OCI-M2 (cell line): ENCODE measurements around the gene NUDCD3.

ENCODE experiments used
- DNase-seq: peaks from one replicate; lab custom pipeline; 2025; ENCODE audit not compliant: unreplicated experiment; lab: John Stamatoyannopoulos, UW

Gene NUDCD3

DNA sequence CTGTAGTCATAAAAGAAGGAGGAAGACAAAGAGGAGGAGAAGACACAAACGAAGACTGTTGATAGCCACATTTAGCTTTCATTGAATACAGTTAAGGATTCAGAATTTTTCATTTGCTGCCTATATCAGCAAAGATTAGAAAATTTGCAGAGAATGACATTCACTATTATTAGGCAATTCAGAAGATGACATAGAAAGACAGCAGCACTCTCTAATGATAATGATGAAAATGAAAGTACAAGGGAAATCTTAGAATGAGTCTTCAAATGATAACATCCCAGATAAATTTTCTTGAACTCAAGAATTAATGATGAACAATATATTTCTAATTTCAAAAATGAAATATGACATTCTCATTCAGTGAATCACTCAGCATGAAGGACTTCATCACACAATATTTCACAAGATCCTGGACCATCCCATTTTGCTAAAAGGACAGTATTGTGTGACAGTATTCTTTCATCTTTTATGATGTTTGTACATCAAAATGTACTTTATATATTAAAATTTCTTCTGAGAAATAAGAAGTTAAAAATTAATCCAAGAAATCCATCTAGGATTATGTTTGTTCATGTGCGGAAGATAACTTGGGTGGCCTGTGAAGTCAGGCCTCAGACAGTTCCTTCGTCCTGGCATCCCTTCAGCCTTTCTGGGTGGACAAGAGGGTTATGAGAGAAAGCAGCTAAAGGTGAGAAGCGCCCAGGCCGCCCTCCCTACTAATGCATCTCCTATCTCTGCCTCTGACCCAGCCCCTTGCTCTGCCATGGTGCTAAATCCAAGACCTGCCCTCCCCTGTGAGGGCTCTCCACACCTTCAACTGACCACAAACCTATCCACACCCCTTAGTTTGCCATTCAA is 117.7 kb downstream of the NUDCD3 start:
- DNase-seq, result no peak

DNA sequence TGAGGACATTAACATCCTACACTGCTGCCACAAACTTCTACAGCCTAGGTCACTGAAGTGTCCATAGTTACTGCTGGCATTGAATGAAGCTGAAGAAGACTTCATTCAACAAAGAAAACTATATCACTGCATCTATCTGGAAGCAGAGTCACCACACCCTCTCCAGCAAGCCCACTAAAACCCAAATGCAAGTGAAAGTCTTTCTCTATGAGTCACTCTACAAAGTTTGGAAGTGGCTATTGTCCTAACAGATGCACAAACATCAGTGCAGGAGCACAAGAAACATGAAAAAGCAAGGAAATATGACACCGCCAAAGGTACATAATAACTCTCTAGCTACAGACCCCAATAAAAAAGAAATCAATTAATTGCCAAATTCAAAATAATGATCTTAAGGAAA is 121.6 kb downstream of the NUDCD3 start:
- DNase-seq, result no peak

- DNase-seq, result no peak
Measured at GRCh38 chr7:44368455-44368854, 122.0 kb downstream of the NUDCD3 start.

- DNase-seq, result no peak
Measured at GRCh38 chr7:44367475-44368043, 122.9 kb downstream of the NUDCD3 start.

- no peak for DNase-seq
Measured at GRCh38 chr7:44366986-44367385, 123.5 kb downstream of the NUDCD3 start.

GRCh38 chr7:44353668-44354067 is 136.8 kb downstream of the NUDCD3 start:
- DNase-seq, result no peak

GRCh38 chr7:44348851-44349781 is 141.3 kb downstream of the NUDCD3 start:
- no peak for DNase-seq

GRCh38 chr7:44348300-44348699 is 142.2 kb downstream of the NUDCD3 start:
- DNase-seq, result no peak

DNA sequence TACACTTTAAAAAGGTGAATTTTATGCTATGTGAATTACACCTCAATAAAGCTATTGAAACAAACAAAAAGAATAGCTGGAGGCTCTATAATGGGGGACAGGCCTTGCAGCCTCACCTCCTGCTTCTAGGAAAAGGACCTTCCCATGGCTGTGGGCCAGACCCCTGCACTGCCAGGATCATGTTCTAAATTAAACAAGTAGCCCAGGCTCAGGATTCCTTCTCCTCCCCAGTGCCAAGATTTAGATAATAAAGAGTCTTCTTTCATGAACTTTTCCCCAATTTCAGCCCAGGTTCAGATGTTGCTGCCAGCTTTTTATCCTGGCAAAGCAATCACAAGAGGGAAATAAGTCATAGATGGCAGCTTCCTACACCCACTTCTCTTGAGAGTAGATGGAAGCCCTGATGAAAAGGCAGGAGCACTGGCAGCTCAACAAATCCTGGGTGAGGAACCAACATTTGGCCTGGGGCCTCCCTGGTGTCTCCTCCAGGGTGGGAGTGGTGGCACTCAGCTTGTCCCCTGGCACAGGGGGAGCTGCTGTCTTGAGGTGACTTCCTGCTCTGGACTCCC is 142.8 kb downstream of the NUDCD3 start:
- no peak for DNase-seq

DNA sequence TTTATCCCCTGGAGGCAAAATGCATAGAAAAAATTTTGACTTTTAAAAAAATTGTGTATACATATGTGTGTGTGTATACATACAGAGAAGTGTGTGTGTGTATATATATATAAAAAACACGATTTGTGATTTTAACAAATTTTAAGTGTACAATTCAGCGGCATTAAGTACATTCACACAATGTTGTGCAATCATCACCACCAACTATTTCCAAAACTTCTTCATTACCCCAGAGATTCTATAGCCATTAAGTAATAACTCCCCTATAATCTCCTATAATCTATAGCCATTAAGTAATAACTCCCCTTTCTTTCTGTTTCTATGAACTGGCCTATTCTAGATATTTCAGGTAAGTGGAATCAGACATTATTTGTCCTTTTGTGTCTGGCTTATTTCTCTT is 144.4 kb downstream of the NUDCD3 start:
- DNase-seq, result no peak

- DNase-seq, result no peak
Measured at GRCh38 chr7:44341401-44341800, 149.1 kb downstream of the NUDCD3 start.

DNA sequence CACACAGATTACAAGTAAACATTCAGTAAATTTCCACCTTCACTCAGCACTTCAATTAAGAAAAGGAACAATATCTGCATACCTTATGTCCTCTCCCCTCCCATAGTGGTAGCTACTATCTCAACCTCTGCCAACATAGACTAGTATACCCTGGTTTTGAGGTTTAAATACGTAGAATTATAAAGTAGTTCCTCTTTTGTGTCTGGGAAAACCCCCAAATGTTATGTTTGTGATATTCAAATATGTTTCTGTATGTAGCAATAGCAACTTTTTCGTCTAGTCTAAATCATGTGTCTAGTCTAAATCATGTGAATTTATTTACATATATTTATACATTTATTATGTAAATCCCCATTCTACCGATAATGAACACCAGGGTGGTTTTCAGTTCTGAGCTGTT is 151.9 kb downstream of the NUDCD3 start:
- DNase-seq, result no peak

GRCh38 chr7:44336491-44336890 is 154.0 kb downstream of the NUDCD3 start:
- DNase-seq, result no peak

- DNase-seq, result no peak
Measured at GRCh38 chr7:44335184-44335583, 155.3 kb downstream of the NUDCD3 start.

- DNase-seq, result no peak
Measured at GRCh38 chr7:44334734-44335097, 155.7 kb downstream of the NUDCD3 start.

DNA sequence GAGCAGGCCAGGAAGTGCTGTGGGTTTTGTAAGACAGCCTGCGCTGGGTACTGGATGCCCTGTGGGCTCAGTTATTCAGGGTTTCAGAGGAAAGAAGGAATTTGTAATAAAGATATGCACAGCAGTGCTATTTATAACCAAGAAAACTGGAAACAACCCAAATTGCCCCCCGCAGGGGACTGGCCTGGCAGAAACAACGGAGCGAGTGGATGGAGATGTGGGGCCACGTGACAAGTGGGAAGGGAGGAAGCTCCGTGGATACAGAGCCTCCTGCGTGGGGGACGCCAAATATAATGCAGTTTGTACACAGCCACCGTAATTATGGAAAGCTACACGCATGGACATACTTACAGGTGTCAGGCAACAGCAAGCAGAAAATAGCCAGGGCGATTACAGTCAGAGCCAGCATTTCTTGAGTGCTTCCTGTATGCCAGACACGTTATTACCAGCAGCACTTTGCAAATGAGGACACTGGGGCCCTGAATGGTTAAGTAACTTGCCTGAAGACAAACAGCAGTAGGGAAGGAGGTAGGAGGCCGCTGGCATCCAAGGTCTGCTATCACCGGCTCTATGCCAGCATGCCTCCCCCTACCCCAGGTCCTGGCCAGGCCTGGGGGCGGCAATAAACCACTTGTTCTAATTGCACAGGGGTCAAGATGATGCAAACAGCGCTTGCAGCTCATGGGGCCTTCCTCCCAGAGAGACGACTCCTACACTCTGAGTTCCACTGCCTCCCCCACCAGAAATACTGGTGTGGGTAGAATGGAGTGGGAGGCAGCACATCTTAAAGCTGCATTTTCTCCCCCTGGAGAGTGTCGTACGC is 156.3 kb downstream of the NUDCD3 start:
- no peak for DNase-seq

DNA sequence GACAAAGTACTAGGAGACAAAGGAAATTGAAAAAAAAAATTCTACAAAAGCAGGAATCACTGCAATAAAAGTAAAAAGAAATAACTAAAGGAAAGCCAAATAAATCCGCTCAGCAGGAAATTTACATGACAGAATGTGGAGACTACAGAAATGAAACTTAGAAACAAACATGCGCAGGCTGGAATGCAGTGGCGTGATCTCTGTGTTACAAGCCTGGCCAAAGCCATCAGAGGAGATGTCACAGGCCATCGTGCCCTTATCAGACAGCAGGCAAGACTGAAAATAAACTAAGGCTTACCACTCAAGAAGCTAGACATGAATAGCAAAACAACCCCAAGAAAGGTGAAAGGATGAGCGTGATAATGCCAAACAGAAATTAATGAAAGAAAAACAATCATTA is 158.8 kb downstream of the NUDCD3 start:
- DNase-seq, result no peak

- no peak for DNase-seq
Measured at GRCh38 chr7:44330331-44330730, 160.1 kb downstream of the NUDCD3 start.

GRCh38 chr7:44329888-44330287 is 160.6 kb downstream of the NUDCD3 start:
- DNase-seq, result no peak
